HG03460 (cell line): ENCODE data around the gene ABRACL.
"Not testable (repeated sequence)": the region's sequence is repeated elsewhere in the genome, so short reads cannot be mapped to it uniquely, and the experiment has no call there.

ENCODE experiments used
- ATAC-seq: cut with Tn5 transposase; IDR thresholded peaks from one replicate; pipeline ENCODE4 v1.9.1; 2021; ENCODE audit not compliant: unreplicated experiment

Gene ABRACL

DNA sequence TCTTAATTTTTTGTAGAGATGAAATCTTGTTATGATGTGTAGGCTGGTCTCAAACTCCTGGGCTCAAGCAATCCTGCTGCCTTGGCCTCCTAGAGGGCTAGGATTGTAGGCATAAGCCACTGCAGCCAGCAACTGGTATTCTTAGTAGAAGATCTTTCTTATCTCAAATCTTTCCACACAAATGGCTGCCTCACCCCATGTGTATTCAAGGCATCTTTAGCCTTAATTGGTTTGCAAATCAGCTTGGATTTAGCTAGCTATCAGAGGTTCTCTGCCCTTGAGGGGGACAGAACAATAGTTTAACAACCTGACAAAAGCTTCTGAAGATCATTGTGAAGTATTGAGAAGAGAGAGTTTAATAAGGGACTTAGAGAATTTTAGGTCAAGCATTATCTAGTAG, 17.9 kb upstream of the ABRACL start:
- ATAC-seq = no peak

GRCh38 chr6:139011980-139012379, 16.6 kb upstream of the ABRACL start:
- ATAC-seq = no peak

- no peak for ATAC-seq
These were observed 15.3 kb upstream of the ABRACL start for GRCh38 chr6:139013185-139013800.

- no peak for ATAC-seq
These were observed 13.6 kb upstream of the ABRACL start for GRCh38 chr6:139014945-139015344.

DNA sequence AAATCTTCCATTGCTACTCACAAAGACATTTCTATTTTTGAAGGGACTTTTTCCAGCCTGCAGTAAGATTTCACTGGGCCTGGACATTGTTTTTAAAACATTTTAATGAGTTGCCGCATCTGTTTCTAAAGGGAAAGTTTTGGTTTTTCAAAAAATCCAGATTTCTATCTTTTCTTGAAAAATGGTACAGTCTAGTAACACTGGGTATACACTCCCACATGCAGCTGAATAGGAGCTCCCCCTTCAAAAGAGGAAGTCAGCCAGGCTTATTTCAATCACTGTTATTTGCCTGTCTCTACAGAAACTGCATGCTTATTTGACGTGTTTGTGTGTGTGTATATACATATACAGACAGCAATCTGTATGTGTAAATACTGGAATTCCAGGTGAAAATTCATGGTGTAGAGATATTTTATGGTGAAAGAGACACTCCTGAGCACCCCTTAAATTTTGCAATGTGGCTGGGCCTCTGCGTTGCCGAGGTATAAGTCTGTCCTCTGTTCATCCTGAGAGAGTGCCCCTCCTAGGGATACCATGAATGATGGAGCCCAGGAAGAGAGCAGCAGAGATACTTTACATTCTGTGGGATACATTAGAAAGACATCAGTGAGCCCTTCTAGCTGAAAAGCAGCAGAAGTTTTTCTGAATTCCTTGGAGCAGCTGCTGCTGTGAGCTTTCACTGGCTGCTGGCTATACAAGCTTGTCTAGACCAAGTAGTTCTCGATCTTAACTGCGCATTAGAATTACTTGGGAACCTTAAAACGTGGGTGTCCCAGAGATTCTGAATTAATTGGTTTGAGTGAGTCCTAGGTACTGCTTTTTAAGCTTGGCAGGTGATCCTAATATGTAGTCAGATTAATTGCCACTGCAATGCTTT, 12.0 kb upstream of the ABRACL start:
- peak; percentile 71 for ATAC-seq

GRCh38 chr6:139017227-139017626, 11.3 kb upstream of the ABRACL start:
- no peak for ATAC-seq

DNA sequence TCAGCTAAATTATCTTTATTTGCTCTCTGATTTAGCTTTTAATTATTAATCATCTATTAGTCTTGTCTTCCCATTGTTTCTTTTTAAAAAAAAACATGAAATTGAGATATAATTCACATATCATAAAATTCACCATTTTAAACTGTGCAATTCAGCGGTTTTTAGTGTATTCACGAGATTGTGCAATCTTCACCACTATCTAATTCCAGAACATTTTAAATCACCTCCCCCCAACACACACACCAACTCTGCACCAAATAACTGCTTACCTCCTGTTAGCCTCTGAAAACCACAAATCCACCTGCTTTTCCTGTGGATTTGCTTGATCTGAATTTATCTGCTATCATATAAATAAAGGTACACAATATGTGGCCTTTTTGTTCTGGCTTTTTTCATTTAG, 8.8 kb upstream of the ABRACL start:
- no peak for ATAC-seq

GRCh38 chr6:139020689-139021088, 7.9 kb upstream of the ABRACL start:
- ATAC-seq = no peak

DNA sequence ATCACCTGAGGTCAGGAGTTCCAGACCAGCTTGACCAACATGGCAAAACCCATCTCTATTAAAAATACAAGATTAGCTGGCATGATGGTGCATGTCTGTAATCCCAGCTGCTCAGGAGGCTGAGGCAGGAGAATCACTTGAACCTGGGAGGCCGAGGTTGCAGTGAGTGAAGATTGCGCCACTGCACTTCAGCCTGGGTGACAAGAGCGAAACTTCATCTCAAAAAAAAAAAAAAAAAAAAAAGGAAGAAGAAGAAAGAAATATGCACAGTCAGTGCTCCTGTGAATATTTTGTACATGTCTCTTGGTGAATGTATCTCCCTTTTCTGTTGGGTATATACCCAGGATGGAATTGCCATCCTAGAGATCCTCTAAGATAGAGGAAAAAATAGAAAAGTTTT, 3.1 kb upstream of the ABRACL start:
- not testable (repeated sequence) for ATAC-seq

- ATAC-seq = no peak
These were observed 844 bp upstream of the ABRACL start for GRCh38 chr6:139027620-139028182.

DNA sequence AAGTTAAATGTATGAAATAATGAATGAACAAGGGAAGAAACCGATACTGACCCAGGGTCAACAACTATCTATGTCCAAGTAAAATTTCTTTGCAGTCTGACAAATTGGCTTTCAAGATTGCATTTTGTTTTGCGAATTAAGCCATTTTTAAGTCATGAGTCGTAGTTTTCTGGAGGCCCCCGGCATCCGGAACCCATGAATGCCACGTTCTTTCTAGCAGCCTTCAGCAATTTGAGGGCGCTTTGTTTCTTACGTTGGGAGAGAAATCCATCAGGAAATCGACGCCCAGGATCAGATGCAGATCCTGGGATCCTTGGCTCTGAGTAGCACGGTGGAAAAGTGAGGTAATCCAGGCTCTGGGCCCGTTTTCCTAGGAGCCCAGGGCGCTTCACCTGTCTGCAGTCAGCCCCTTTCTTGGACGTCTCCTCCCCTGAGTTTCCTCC, 309 bp upstream of the ABRACL start:
- ATAC-seq = peak; percentile 1

DNA sequence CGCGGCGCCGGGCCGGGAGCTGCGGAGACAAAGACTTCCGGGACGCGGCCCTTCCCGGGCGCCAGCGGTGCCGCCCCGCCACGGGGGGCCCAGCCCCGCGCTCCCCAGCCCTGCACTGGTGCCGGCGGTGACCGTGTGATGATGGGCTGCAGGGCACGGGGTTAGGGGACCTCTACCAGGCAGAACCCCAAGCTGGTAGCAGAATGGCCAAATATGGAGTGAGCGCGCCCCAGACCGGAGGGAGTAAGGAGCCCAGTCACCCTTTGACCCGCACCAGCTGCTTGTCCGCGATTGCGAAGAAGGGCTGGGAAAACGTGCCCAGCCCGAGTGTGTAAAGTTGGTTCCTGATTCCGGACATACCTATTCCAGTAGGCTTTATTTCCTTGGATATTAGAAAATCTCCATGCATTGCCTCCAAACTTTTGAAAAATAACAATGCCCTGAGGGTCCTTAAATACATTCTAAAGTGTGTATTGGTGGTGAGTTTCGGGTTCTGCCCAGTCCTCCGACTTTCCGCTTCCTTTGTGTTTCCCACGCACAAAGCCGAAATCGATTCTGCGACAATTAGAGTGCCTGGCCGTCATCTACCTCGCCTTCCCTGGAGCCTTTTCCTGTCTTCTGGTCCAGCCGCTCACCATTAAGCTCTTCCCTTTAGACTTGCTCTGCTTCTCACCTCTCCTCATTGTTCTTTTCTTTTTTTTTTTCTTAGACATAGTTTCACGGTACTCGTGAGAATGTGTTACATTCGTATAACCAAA, 1.1 kb downstream of the ABRACL start:
- peak; percentile 23 for ATAC-seq

GRCh38 chr6:139030228-139030963, 1.9 kb downstream of the ABRACL start:
- ATAC-seq = peak; percentile 46

DNA sequence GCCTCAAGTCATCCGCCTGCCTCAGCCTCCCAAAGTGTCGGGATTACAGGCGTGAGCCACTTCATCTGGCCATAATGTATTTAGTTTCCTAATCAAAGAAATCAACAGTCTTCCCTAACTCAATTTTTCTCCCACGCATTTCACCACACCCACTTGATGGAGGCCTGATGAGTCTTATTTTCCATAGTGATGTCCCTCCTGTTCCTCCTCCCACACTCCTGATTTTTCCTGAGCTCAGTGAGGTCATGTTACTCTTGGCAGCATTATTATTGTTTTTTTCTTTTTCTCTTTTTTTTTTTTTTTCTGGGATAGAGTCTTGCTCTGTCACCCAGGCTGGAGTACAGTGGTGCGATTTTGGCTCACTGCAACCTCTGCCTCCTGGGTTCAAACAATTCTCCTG, 8.9 kb downstream of the ABRACL start:
- ATAC-seq = no peak

DNA sequence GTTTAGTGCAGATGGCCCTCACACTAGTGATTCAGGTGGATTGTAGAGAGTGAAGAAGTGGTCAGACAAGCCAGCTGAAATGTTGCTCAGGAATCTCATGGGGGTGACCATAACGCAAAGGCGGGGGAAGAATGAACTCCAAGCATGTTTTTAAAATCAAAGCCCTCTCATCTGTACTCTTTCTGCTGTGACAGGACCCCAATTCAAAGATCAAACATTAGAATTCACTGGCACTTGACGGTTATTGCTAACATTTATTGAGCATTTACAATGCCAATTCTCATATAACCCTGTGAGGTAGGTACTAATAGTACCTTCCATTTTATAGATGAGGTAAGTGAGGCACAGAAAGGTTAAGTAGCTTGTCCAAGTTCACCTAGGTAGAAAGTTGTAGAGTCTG, 15.7 kb downstream of the ABRACL start:
- no peak for ATAC-seq

DNA sequence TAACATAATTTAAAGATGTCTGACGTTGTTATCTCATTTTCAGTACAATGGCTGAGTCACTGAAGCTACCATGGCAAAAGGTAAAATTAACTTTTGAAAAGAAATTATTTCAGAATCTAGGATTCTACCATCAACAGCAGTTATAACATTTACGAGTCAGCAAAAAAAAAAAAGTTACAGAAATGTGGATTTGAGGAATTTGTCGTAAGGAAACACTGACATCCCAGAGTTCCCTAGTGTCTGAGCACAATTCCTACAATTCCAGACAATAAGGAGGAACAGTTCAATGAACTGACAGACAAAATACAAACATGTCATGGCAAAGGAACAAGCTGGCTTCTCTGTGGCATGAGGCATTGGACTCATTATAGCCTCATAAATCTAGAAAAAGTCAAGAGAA, 19.1 kb downstream of the ABRACL start:
- no peak for ATAC-seq

- ATAC-seq = not testable (repeated sequence)
These were observed 20.4 kb downstream of the ABRACL start for GRCh38 chr6:139048912-139049311.

GRCh38 chr6:139050131-139050769, 21.7 kb downstream of the ABRACL start:
- ATAC-seq = not testable (repeated sequence)

- no peak for ATAC-seq
These were observed 22.3 kb downstream of the ABRACL start for GRCh38 chr6:139050770-139051313.
